Measurements from ENCODE around the gene LCE3B.

DNA sequence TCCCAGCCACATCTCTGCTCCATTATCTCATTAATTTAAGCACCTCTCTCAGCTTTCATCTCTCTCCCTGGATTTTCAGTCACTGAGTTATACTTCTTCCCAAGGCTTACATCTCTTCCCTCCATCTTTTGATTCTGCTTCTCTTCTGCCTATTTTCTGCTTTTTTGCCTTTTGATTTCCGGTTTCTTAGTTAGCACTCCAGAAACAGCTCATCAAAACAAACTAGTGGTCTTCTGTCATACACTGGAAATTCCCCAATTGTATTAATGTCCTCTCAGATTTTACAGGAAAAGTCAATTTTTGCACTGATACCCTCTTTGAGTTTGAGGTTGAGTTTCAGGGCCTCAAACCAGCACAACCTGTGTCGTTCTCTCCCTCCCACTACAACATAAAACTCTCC lies 48.5 kb upstream of the LCE3B start:
- no peak for TF ChIP-seq CTCF (IDR thresholded peaks at IDR 0.05)
- TF ChIP-seq POLR2A (IDR thresholded peaks at IDR 0.05), result no peak
